ENCODE measurements around the gene RAD51D. TPM values are rescaled to one million over a fixed set of nuclear protein-coding genes. Genes with fewer than 3 reads are reported as not detected.

Gene RAD51D
- total and polyA plus RNA-seq, 4 donors: 3.4 to 6.1 (median 3.7) TPM

- no peaks in the 10 kb centered on the region for H3K27me3 ChIP-seq (ENCODE audit: control insufficient read depth in 4 of 4, insufficient read depth in 4 of 4, low read length in 3 of 4)
Observed at GRCh38 chr17:35088356-35088880, 31.2 kb downstream of the RAD51D start.

GRCh38 chr17:35087731-35088355, 31.8 kb downstream of the RAD51D start:
- H3K9ac ChIP-seq (ENCODE audit: low read depth in 1 of 2, low read length in 2 of 2): peak overlapping the region; percentile 82 to 86
- H3K27ac ChIP-seq (ENCODE audit: low read depth in 1 of 2, low read length in 2 of 2): peak overlapping the region; percentile 88 to 96
- WGBS: 2% methylated on average over 9 of the region's 9 CpGs
- peak overlapping the region; percentile 79 to 97 (median 90) for H3K4me3 ChIP-seq (ENCODE audit: low read depth in 1 of 3, low read length in 3 of 3)
- H3K4me1 ChIP-seq (ENCODE audit: control insufficient read depth in 4 of 4, insufficient read depth in 4 of 4, low read length in 3 of 4): peaks cover 5 to 29% (median 11%) of the 10 kb centered on the region in 4 donors
- no peaks in the 10 kb centered on the region for H3K27me3 ChIP-seq (ENCODE audit: control insufficient read depth in 4 of 4, insufficient read depth in 4 of 4, low read length in 3 of 4)
- H3K9me3 ChIP-seq (ENCODE audit: control insufficient read depth in 4 of 4, low read length in 3 of 4): no peaks in the 10 kb centered on the region
- no peaks in the 10 kb centered on the region for H3K36me3 ChIP-seq (ENCODE audit: control insufficient read depth in 4 of 4, insufficient read depth in 3 of 4, low read depth in 1 of 4, low read length in 3 of 4)
- DNase-seq (ENCODE audit: low spot score): peak; percentile 60
- peak; percentile 54 for TF ChIP-seq SP1 (IDR thresholded peaks at IDR 0.05)
- TF ChIP-seq, protein P1, sequence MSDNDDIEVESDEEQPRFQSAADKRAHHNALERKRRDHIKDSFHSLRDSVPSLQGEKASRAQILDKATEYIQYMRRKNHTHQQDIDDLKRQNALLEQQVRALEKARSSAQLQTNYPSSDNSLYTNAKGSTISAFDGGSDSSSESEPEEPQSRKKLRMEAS (IDR thresholded peaks at IDR 0.05): no peak
- no peak for TF ChIP-seq EGR1 (IDR thresholded peaks at IDR 0.05; ENCODE audit: low read depth in 2 of 2)
- peak in 1 of 2 donors; percentile 41 for TF ChIP-seq RXRA (IDR thresholded peaks at IDR 0.05)
- TF ChIP-seq ATF3 (IDR thresholded peaks at IDR 0.05): peak; percentile 19
- peak; percentile 49 to 59 for TF ChIP-seq JUND (IDR thresholded peaks at IDR 0.05)
- peak; percentile 81 to 89 for TF ChIP-seq HNF4A (conservative IDR thresholded peaks at IDR 0.05)

More at GRCh38 chr17:35088356-35088880, 31.2 kb downstream of the RAD51D start:
- Histone ChIP-seq H3K36me3 (ENCODE audit: control insufficient read depth in 4 of 4, insufficient read depth in 3 of 4, low read depth in 1 of 4, low read length in 3 of 4) (no peaks in the 10 kb centered on the region), H3K27ac (ENCODE audit: low read depth in 1 of 2, low read length in 2 of 2) (peak overlapping the region; percentile 88 to 96), H3K4me1 (ENCODE audit: control insufficient read depth in 4 of 4, insufficient read depth in 4 of 4, low read length in 3 of 4) (peaks cover 5 to 29% (median 9%) of the 10 kb centered on the region in 4 donors), H3K9ac (ENCODE audit: low read depth in 1 of 2, low read length in 2 of 2) (peak overlapping the region; percentile 82 to 86), H3K9me3 (ENCODE audit: control insufficient read depth in 4 of 4, low read length in 3 of 4) (no peaks in the 10 kb centered on the region), H3K4me3 (ENCODE audit: low read depth in 1 of 3, low read length in 3 of 3) (peak overlapping the region; percentile 79 to 97 (median 90))
- peak; percentile 61 for DNase-seq (ENCODE audit: low spot score)
- TF ChIP-seq, protein P2, sequence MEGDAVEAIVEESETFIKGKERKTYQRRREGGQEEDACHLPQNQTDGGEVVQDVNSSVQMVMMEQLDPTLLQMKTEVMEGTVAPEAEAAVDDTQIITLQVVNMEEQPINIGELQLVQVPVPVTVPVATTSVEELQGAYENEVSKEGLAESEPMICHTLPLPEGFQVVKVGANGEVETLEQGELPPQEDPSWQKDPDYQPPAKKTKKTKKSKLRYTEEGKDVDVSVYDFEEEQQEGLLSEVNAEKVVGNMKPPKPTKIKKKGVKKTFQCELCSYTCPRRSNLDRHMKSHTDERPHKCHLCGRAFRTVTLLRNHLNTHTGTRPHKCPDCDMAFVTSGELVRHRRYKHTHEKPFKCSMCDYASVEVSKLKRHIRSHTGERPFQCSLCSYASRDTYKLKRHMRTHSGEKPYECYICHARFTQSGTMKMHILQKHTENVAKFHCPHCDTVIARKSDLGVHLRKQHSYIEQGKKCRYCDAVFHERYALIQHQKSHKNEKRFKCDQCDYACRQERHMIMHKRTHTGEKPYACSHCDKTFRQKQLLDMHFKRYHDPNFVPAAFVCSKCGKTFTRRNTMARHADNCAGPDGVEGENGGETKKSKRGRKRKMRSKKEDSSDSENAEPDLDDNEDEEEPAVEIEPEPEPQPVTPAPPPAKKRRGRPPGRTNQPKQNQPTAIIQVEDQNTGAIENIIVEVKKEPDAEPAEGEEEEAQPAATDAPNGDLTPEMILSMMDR (IDR thresholded peaks at IDR 0.05; ENCODE audit: low read depth, low read length, missing input control): peak; percentile 8
- no peak for TF ChIP-seq JUND (IDR thresholded peaks at IDR 0.05)
- peak in 1 of 2 donors; percentile 25 for TF ChIP-seq RAD21 (IDR thresholded peaks at IDR 0.05)
- TF ChIP-seq HNF4A (conservative IDR thresholded peaks at IDR 0.05): peak in 1 of 2 donors; percentile 0
- under 1% methylated on average over 26 of the region's 26 CpGs for WGBS

GRCh38 chr17:35086931-35087573, 32.6 kb downstream of the RAD51D start:
- no peaks in the 10 kb centered on the region for H3K9me3 ChIP-seq (ENCODE audit: control insufficient read depth in 4 of 4, low read length in 3 of 4)
- H3K36me3 ChIP-seq (ENCODE audit: control insufficient read depth in 4 of 4, insufficient read depth in 3 of 4, low read depth in 1 of 4, low read length in 3 of 4): no peaks in the 10 kb centered on the region
- H3K4me1 ChIP-seq (ENCODE audit: control insufficient read depth in 4 of 4, insufficient read depth in 4 of 4, low read length in 3 of 4): peaks cover 5 to 29% (median 13%) of the 10 kb centered on the region in 4 donors
- H3K9ac ChIP-seq (ENCODE audit: low read depth in 1 of 2, low read length in 2 of 2): peak overlapping the region in 1 of 2 donors; percentile 86
- DNase-seq (ENCODE audit: low spot score): no peak
- 64% methylated on average over 8 of the region's 8 CpGs for WGBS
- no peaks in the 10 kb centered on the region for H3K27me3 ChIP-seq (ENCODE audit: control insufficient read depth in 4 of 4, insufficient read depth in 4 of 4, low read length in 3 of 4)
- H3K27ac ChIP-seq (ENCODE audit: low read depth in 1 of 2, low read length in 2 of 2): peak overlapping the region; percentile 88 to 96
- H3K4me3 ChIP-seq (ENCODE audit: low read depth in 1 of 3, low read length in 3 of 3): peak overlapping the region; percentile 79 to 97 (median 90)
- peak in 1 of 2 donors; percentile 30 for TF ChIP-seq JUND (IDR thresholded peaks at IDR 0.05)
- TF ChIP-seq HNF4G (IDR thresholded peaks at IDR 0.05): no peak
- TF ChIP-seq FOXA1 (IDR thresholded peaks at IDR 0.05): no peak
- TF ChIP-seq, protein P1 (IDR thresholded peaks at IDR 0.05): no peak
- TF ChIP-seq FOXA2 (IDR thresholded peaks at IDR 0.05): peak; percentile 23
- TF ChIP-seq YY1 (IDR thresholded peaks at IDR 0.05): peak; percentile 40
- TF ChIP-seq ZBTB33 (IDR thresholded peaks at IDR 0.05): no peak
- peak in 1 of 2 donors; percentile 58 for TF ChIP-seq RXRA (IDR thresholded peaks at IDR 0.05)
- peak; percentile 38 to 44 for TF ChIP-seq HNF4A (conservative IDR thresholded peaks at IDR 0.05)
- TF ChIP-seq ATF3 (IDR thresholded peaks at IDR 0.05): no peak
- TF ChIP-seq REST (IDR thresholded peaks at IDR 0.05): no peak
- TF ChIP-seq TAF1 (conservative IDR thresholded peaks at IDR 0.05): no peak

Data from liver (tissue), 9 donors.